SU-DHL-6 (cell line): Measurements from ENCODE around the gene ZBTB17.

Experiments used
- EZH2phosphoT487 ChIP-seq: fragments of 200-600 bp; sonication (generic), shearing (Covaris generic); conservative IDR thresholded peaks from 2 replicates; pipeline ENCODE4 v1.6.1; 2018; ENCODE audit warnings: mild to moderate bottlenecking, antibody characterized with exemption, low read length, moderate library complexity, mixed read lengths
- TF ChIP-seq, protein P1 (sequence below): fragments of 200-600 bp; sonication (generic); IDR thresholded peaks from one replicate; pipeline ENCODE4 v1.5.1; 2017; ENCODE audit warnings: antibody characterized with exemption, mild to moderate bottlenecking, low read length, moderate library complexity; ENCODE audit not compliant: insufficient read depth, poor library complexity, severe bottlenecking

DNA sequence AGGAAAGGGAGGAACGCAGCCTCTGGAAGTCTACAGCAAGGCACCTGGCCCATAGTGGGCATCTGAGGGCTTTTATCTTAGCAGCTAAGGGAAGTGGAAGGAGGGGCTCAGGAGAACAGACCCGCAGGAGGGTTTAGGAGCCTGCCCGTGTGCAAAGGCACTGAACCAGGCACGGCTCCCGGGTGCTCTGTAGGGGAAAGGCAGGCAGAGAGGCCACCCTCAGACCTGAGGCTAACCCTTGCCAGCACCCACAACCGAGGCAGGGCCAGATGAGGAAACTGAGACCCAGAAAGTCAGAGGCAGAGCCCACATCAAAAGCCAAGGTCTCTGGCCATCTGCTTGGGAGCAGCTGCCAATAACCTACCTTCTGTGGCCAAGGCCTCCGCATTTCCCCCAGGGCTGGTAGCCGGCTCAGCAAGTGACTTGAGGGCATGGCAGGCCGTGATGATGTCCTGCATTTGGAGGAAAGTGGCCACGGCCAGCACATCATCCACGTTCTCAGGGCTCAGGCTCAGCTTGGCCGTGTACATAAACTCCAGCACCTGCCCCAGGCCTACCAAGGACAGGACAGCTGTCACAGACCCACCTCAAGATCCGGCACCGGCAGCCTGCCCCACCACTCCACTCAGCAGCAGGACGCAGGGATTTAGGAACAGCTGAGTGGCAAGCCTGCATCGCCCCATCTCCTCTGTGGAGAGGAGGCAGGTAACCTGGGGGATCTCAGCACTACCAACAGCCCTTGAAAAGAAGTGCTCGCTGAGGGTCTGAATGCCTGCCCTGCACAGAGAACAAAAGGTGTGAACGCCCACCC is 29.1 kb downstream of the ZBTB17 start:
- TF ChIP-seq, protein P1, sequence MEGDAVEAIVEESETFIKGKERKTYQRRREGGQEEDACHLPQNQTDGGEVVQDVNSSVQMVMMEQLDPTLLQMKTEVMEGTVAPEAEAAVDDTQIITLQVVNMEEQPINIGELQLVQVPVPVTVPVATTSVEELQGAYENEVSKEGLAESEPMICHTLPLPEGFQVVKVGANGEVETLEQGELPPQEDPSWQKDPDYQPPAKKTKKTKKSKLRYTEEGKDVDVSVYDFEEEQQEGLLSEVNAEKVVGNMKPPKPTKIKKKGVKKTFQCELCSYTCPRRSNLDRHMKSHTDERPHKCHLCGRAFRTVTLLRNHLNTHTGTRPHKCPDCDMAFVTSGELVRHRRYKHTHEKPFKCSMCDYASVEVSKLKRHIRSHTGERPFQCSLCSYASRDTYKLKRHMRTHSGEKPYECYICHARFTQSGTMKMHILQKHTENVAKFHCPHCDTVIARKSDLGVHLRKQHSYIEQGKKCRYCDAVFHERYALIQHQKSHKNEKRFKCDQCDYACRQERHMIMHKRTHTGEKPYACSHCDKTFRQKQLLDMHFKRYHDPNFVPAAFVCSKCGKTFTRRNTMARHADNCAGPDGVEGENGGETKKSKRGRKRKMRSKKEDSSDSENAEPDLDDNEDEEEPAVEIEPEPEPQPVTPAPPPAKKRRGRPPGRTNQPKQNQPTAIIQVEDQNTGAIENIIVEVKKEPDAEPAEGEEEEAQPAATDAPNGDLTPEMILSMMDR: no peak
- TF ChIP-seq EZH2phosphoT487: no peak
